Astrocyte of the hippocampus (primary cell): ENCODE results near the gene SYT8.

Experiments
- DNase-seq: peaks from one replicate; pipeline ENCODE4 v3.0.0; 2011; ENCODE audit warnings: low read depth, low spot score

Gene SYT8

GRCh38 chr11:1832211-1832919 is 2.4 kb upstream of the SYT8 start:
- DNase-seq, result peak; percentile 66

- DNase-seq, result no peak
Measured at GRCh38 chr11:1832920-1833295, 1.9 kb upstream of the SYT8 start.

- no peak for DNase-seq
Measured at GRCh38 chr11:1834062-1834610, 654 bp upstream of the SYT8 start.

GRCh38 chr11:1835671-1836010 is 851 bp downstream of the SYT8 start:
- DNase-seq, result no peak

GRCh38 chr11:1836011-1836945 is 1.5 kb downstream of the SYT8 start:
- DNase-seq, result no peak

- peak; percentile 73 for DNase-seq
Measured at GRCh38 chr11:1837171-1838076, 2.6 kb downstream of the SYT8 start.

GRCh38 chr11:1838077-1838425 is 3.3 kb downstream of the SYT8 start:
- DNase-seq, result no peak

GRCh38 chr11:1838426-1839144 is 3.8 kb downstream of the SYT8 start, which contains the start of gene TNNI2:
Gene TNNI2 (plus strand): TSS chr11:1838981. CDS start chr11:1839697, 716 bp downstream.
- no peak for DNase-seq

- no peak for DNase-seq
Measured at GRCh38 chr11:1839204-1839923, 4.6 kb downstream of the SYT8 start.

- DNase-seq, result no peak
Measured at GRCh38 chr11:1839924-1840779, 5.4 kb downstream of the SYT8 start.

GRCh38 chr11:1840780-1841480 is 6.1 kb downstream of the SYT8 start:
- DNase-seq, result no peak

- no peak for DNase-seq
Measured at GRCh38 chr11:1841511-1842148, 6.8 kb downstream of the SYT8 start.

GRCh38 chr11:1842149-1843097 is 7.6 kb downstream of the SYT8 start:
- DNase-seq, result no peak

- DNase-seq, result no peak
Measured at GRCh38 chr11:1843098-1843473, 8.3 kb downstream of the SYT8 start.

GRCh38 chr11:1843796-1844195 is 9.0 kb downstream of the SYT8 start:
- DNase-seq, result no peak

GRCh38 chr11:1844221-1845094 is 9.7 kb downstream of the SYT8 start:
- no peak for DNase-seq
